Muscle layer of duodenum (tissue), 2 donors: ENCODE results near the gene UXS1.

Source experiments
- H3K27ac ChIP-seq: one replicate; pipeline ENCODE4 v1.7.0; 2013; ENCODE audit warnings: mild to moderate bottlenecking, low read length
- H3K27me3 ChIP-seq: one replicate; pipeline ENCODE4 v1.7.0; 2013; ENCODE audit warnings: low read depth, mild to moderate bottlenecking, control low read depth, low read length
- H3K36me3 ChIP-seq, 2 donors: one replicate each; pipeline ENCODE4 v1.7.0; 2013; ENCODE audit warnings: low read length in 2 of 2, control low read depth in 1 of 2, mild to moderate bottlenecking in 1 of 2; ENCODE audit not compliant: insufficient read depth in 2 of 2, control insufficient read depth in 1 of 2
- H3K4me1 ChIP-seq, 2 donors: one replicate each; pipeline ENCODE4 v1.7.0; 2013; ENCODE audit warnings: low read length in 2 of 2, mild to moderate bottlenecking in 2 of 2, control low read depth in 1 of 2, moderate library complexity in 1 of 2; ENCODE audit not compliant: insufficient read depth in 2 of 2, control insufficient read depth in 1 of 2
- H3K4me3 ChIP-seq, 2 donors: one replicate each; pipeline ENCODE4 v1.7.0; 2013; ENCODE audit warnings: low read length in 2 of 2, low read depth in 1 of 2, mild to moderate bottlenecking in 1 of 2
- H3K9me3 ChIP-seq, 2 donors: one replicate each; pipeline ENCODE4 v1.7.0; 2013; ENCODE audit warnings: low read length in 2 of 2, control low read depth in 1 of 2, mild to moderate bottlenecking in 1 of 2; ENCODE audit not compliant: control insufficient read depth in 1 of 2
- donor health status: healthy.

Gene UXS1

GRCh38 chr2:106116248-106116647 lies 77.9 kb downstream of the UXS1 start:
- Histone ChIP-seq H3K27me3 (no peaks in the 10 kb centered on the region), H3K4me1 (no peaks in the 10 kb centered on the region), H3K36me3 (peaks cover 10 to 39% of the 10 kb centered on the region in 2 donors), H3K9me3 (no peaks in the 10 kb centered on the region), H3K4me3 (no peak overlapping the region), H3K27ac (no peak overlapping the region)

- no peaks in the 10 kb centered on the region for H3K4me1 ChIP-seq
- no peaks in the 10 kb centered on the region for H3K9me3 ChIP-seq
- H3K4me3 ChIP-seq = no peak overlapping the region
- H3K27ac ChIP-seq = no peak overlapping the region
- H3K36me3 ChIP-seq = peaks cover 12 to 40% of the 10 kb centered on the region in 2 donors
- no peaks in the 10 kb centered on the region for H3K27me3 ChIP-seq
Observed at GRCh38 chr2:106115665-106116064, 78.4 kb downstream of the UXS1 start.

GRCh38 chr2:106115250-106115649 lies 78.9 kb downstream of the UXS1 start:
- H3K9me3 ChIP-seq = no peaks in the 10 kb centered on the region
- H3K36me3 ChIP-seq = peaks cover 12 to 40% of the 10 kb centered on the region in 2 donors
- no peaks in the 10 kb centered on the region for H3K27me3 ChIP-seq
- H3K27ac ChIP-seq = no peak overlapping the region
- no peaks in the 10 kb centered on the region for H3K4me1 ChIP-seq
- H3K4me3 ChIP-seq = no peak overlapping the region

- Histone ChIP-seq H3K27ac (no peak overlapping the region), H3K27me3 (no peaks in the 10 kb centered on the region), H3K9me3 (no peaks in the 10 kb centered on the region), H3K4me3 (no peak overlapping the region), H3K4me1 (no peaks in the 10 kb centered on the region), H3K36me3 (peaks cover 12 to 38% of the 10 kb centered on the region in 2 donors)
Observed at GRCh38 chr2:106114166-106114565, 79.9 kb downstream of the UXS1 start.

- Histone ChIP-seq H3K27me3 (no peaks in the 10 kb centered on the region), H3K36me3 (peaks cover 12 to 38% of the 10 kb centered on the region in 2 donors), H3K9me3 (no peaks in the 10 kb centered on the region), H3K27ac (no peak overlapping the region), H3K4me1 (no peaks in the 10 kb centered on the region), H3K4me3 (no peak overlapping the region)
Observed at GRCh38 chr2:106113361-106113966, 80.6 kb downstream of the UXS1 start.

GRCh38 chr2:106111882-106112571 lies 82.1 kb downstream of the UXS1 start:
- H3K4me1 ChIP-seq = no peaks in the 10 kb centered on the region
- H3K36me3 ChIP-seq = peaks cover 12 to 28% of the 10 kb centered on the region in 2 donors
- H3K4me3 ChIP-seq = no peak overlapping the region
- no peaks in the 10 kb centered on the region for H3K9me3 ChIP-seq
- H3K27ac ChIP-seq = no peak overlapping the region
- no peaks in the 10 kb centered on the region for H3K27me3 ChIP-seq

GRCh38 chr2:106109675-106110424 lies 84.3 kb downstream of the UXS1 start:
- Histone ChIP-seq H3K27ac (no peak overlapping the region), H3K4me3 (no peak overlapping the region), H3K36me3 (peaks cover 12 to 27% of the 10 kb centered on the region in 2 donors), H3K4me1 (no peaks in the 10 kb centered on the region), H3K9me3 (no peaks in the 10 kb centered on the region), H3K27me3 (no peaks in the 10 kb centered on the region)

- Histone ChIP-seq H3K27ac (no peak overlapping the region), H3K9me3 (no peaks in the 10 kb centered on the region), H3K36me3 (peaks cover 12 to 27% of the 10 kb centered on the region in 2 donors), H3K4me1 (no peaks in the 10 kb centered on the region), H3K27me3 (no peaks in the 10 kb centered on the region), H3K4me3 (no peak overlapping the region)
Observed at GRCh38 chr2:106108791-106109190, 85.3 kb downstream of the UXS1 start.

GRCh38 chr2:106108351-106108750 lies 85.8 kb downstream of the UXS1 start:
- peaks cover 12 to 27% of the 10 kb centered on the region in 2 donors for H3K36me3 ChIP-seq
- H3K4me3 ChIP-seq = no peak overlapping the region
- no peaks in the 10 kb centered on the region for H3K9me3 ChIP-seq
- no peaks in the 10 kb centered on the region for H3K27me3 ChIP-seq
- no peak overlapping the region for H3K27ac ChIP-seq
- no peaks in the 10 kb centered on the region for H3K4me1 ChIP-seq

GRCh38 chr2:106107509-106108131 lies 86.5 kb downstream of the UXS1 start:
- Histone ChIP-seq H3K27ac (no peak overlapping the region), H3K9me3 (no peaks in the 10 kb centered on the region), H3K27me3 (no peaks in the 10 kb centered on the region), H3K4me3 (no peak overlapping the region), H3K4me1 (no peaks in the 10 kb centered on the region), H3K36me3 (peaks cover 12 to 25% of the 10 kb centered on the region in 2 donors)
